ENCODE data around the gene RPS6KC1.

DNA sequence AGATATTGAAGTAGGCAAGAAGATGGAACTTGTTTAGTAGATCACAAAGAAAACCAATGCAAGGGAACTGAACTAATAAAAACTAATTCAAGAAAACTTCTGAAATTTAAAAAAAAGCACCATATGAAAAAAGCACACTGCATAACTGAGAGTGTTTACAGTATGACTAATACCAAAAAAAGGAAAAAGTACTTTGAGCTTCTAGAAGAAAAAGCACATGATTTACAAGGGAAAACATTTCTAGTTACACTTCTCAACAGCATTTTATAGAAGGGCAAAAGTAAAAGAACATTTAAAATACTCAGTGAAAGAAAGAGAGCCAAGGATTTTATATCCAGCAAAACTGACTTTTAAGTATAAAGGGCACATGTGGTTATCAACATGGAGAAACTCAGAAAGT is 233.6 kb downstream of the RPS6KC1 start:
- TF ChIP-seq CTCF (IDR thresholded peaks at IDR 0.05): no peak
- TF ChIP-seq POLR2AphosphoS5 (IDR thresholded peaks at IDR 0.05; ENCODE audit: low read depth, low read length): no peak
- TF ChIP-seq TCF7L2 (IDR thresholded peaks at IDR 0.05; ENCODE audit: low read depth, low read length): no peak
- TF ChIP-seq, protein P1, sequence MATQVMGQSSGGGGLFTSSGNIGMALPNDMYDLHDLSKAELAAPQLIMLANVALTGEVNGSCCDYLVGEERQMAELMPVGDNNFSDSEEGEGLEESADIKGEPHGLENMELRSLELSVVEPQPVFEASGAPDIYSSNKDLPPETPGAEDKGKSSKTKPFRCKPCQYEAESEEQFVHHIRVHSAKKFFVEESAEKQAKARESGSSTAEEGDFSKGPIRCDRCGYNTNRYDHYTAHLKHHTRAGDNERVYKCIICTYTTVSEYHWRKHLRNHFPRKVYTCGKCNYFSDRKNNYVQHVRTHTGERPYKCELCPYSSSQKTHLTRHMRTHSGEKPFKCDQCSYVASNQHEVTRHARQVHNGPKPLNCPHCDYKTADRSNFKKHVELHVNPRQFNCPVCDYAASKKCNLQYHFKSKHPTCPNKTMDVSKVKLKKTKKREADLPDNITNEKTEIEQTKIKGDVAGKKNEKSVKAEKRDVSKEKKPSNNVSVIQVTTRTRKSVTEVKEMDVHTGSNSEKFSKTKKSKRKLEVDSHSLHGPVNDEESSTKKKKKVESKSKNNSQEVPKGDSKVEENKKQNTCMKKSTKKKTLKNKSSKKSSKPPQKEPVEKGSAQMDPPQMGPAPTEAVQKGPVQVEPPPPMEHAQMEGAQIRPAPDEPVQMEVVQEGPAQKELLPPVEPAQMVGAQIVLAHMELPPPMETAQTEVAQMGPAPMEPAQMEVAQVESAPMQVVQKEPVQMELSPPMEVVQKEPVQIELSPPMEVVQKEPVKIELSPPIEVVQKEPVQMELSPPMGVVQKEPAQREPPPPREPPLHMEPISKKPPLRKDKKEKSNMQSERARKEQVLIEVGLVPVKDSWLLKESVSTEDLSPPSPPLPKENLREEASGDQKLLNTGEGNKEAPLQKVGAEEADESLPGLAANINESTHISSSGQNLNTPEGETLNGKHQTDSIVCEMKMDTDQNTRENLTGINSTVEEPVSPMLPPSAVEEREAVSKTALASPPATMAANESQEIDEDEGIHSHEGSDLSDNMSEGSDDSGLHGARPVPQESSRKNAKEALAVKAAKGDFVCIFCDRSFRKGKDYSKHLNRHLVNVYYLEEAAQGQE (IDR thresholded peaks at IDR 0.05; ENCODE audit: insufficient read depth in 1 of 2, low read depth in 2 of 2, low read length in 1 of 2): no peak
- no peak for TF ChIP-seq SIN3A (IDR thresholded peaks at IDR 0.05; ENCODE audit: borderline replicate concordance, insufficient read depth, low read depth, low read length)

Measured in Panc1 (cell line).